ENCODE data around the gene LARP1.

DNA sequence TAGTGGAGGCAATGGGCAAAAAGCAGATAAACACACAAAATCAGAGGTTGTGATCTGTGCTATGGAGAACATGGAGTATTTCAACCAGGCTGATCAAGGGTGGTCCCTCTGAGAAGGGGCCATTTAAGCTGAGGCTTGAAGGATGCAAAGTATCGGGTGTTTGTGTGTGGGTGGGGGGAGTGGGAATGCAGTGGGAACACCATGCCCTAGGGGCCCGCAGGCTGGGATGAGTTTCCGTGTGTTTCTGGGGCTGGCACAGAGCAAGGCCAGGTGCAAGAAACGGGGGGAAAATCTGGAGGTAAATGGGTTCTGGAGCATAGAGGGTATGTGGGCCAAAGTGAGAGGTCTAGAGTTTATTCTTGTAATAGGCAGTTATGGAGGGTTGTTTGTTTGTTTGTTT is 13.8 kb upstream of the LARP1 start:
- TF ChIP-seq CTCF (IDR thresholded peaks at IDR 0.05; ENCODE audit: low read depth, low read length): no peak
- TF ChIP-seq MAX (IDR thresholded peaks at IDR 0.05; ENCODE audit: low read depth, low read length): no peak
- TF ChIP-seq POLR2A (IDR thresholded peaks at IDR 0.05; ENCODE audit: extremely low read depth, insufficient read length): no peak

Measured in NB4 (cell line).